Suppressor macrophage treated with lipopolysaccharide for 4 hours (primary cell): ENCODE measurements around the gene MUSTN1.

Experiments used
- DNase-seq: peaks from one replicate; pipeline ENCODE4 v3.0.0-alpha.2; 2020

The MUSTN1 gene

DNA sequence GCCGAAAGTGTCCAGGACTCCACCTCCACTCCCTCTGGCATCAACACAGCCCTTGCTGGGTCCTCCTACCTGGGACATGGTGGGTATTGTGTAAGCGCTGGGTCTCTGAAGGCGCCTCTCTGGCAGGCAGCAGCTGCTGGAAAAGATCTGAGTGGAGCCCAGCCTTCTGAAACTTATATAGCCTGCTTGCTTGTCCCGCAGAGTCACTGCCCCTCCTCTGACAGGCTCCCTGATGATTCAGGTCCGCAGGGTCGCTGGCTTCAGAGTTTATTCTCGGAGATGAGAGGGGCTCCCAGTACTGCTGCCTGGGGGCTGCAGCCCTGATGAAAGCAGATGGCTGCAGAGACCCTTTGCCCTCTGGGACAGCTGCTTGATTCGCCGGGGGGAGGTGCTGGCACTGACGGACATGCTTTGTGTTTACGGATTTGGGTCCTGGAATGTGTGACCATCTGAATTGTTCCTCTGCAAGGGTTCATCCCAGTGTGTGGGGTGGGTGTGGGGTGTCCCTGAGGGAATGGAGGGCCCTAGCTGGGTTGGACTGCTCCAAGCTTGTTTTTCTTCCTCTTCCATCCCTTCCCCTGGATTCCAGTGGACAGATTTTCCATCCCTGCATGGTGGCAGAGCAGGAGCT is at the start of gene MUSTN1:
Gene MUSTN1 (minus strand): TSS at position 149 of the 631 bp plus-strand sequence. CDS start 71 bp downstream, at position 78.
- DNase-seq, result no peak

- DNase-seq, result no peak
Observed at GRCh38 chr3:52882377-52882776, 47.6 kb upstream of the MUSTN1 start.

GRCh38 chr3:52881871-52882270 is 47.1 kb upstream of the MUSTN1 start:
- no peak for DNase-seq

DNA sequence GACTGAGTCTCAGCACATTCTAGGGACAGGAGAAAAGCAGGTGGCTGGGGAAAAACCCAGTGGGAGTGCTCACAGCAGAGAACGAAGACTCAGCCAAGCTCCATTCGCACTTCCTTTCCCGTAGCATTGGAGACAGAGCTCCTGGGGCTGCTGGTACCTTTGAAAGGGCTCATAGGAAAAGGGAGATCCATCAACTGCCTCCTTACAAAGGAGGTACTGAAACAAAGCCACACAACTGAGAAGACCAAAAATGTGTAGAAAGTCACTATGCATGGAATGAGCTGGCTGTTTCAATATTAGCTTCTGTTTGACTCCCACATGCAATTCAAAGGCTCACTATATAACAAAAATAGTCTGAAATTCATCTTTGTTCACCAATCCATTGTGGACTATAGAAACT is 45.7 kb upstream of the MUSTN1 start:
- DNase-seq, result no peak

DNA sequence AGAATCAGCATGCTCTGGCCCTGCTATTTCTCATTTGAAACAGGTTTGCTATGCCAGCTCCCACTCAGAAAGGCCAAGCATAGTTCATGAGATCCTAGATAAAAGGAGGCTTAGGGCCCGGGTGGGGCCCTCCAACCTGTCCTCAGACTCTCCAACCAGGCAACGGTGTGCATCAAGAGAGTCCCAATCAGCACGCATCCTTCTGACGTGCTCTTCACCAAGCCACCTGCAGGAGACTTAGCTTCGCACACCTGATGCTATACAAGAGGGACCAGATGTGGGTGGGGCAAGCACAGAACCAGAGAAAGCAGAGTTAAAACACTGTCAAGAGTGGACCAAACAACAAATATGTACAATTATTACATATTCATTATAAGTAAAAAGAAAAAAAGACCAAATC is 45.2 kb upstream of the MUSTN1 start:
- no peak for DNase-seq

GRCh38 chr3:52879581-52879980 is 44.8 kb upstream of the MUSTN1 start:
- no peak for DNase-seq

GRCh38 chr3:52879090-52879489 is 44.3 kb upstream of the MUSTN1 start:
- no peak for DNase-seq

- no peak for DNase-seq
Observed at GRCh38 chr3:52877085-52877484, 42.3 kb upstream of the MUSTN1 start.

GRCh38 chr3:52874864-52875587 is 40.2 kb upstream of the MUSTN1 start:
- DNase-seq, result no peak

DNA sequence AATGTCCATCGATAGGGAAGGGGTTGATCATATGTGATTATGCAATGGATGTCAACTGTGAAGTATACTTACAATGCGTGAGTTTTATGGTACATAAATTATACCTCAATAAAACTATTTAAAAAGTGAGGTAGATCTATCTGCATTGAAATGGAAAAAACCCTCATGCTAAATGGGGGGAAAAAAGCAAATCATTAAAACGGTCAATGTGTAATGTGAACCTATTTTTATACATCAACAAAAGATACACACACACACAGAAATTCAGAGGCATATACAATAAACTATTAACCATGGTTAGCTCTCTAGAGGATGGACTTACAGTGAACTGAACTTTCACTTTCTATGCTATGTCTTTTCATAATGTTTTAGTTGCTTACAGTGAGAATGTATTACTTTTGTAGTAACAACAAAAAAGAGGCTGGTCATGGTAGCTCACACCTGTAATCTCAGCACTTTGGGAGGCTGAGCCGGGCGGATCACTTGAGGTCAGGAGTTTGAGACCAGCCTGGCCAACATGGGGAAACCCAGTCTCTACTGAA is 39.4 kb upstream of the MUSTN1 start:
- no peak for DNase-seq

GRCh38 chr3:52873433-52874159 is 38.8 kb upstream of the MUSTN1 start:
- DNase-seq, result no peak

DNA sequence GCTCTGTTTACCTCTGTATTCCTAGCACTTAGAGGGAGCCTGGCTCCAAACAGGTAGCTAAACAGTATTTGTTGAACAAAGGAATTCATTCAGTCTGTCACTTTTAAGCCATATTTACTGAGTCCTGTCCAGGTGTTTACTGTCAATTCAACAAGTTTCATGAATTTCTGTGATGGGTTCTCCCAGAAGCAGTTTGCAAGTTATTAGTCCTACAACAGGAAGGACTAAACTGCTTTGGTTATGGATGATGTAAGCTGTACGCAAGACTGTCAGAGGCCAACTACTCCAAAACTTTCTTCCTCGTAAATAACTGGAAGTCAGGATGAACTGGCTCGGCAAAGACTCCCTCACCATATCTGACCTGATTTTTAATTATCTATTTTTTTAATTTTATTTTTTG is 37.4 kb upstream of the MUSTN1 start:
- peak; percentile 19 for DNase-seq

- DNase-seq, result no peak
Observed at GRCh38 chr3:52871761-52872160, 36.9 kb upstream of the MUSTN1 start.

- DNase-seq, result no peak
Observed at GRCh38 chr3:52870471-52870870, 35.7 kb upstream of the MUSTN1 start.

- no peak for DNase-seq
Observed at GRCh38 chr3:52866427-52866826, 31.6 kb upstream of the MUSTN1 start.

- DNase-seq, result no peak
Observed at GRCh38 chr3:52865994-52866393, 31.2 kb upstream of the MUSTN1 start.

DNA sequence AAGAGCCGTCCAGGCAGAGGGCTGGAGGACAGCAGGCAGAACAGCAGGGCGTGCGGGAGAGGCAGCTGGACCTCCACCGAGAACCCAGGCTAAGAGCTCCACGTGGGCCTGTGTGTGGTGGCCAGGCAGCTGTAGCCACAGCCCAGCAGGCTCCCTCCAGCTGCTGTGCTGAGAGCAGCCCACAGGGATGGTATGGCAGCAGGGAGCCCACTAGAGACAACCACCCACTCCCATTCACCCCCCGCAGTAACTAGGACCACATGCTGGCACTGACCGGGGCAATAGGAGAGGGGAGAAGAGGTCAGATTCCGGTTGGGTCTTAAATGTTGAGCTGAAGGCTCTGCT is 25.6 kb upstream of the MUSTN1 start:
- no peak for DNase-seq

DNA sequence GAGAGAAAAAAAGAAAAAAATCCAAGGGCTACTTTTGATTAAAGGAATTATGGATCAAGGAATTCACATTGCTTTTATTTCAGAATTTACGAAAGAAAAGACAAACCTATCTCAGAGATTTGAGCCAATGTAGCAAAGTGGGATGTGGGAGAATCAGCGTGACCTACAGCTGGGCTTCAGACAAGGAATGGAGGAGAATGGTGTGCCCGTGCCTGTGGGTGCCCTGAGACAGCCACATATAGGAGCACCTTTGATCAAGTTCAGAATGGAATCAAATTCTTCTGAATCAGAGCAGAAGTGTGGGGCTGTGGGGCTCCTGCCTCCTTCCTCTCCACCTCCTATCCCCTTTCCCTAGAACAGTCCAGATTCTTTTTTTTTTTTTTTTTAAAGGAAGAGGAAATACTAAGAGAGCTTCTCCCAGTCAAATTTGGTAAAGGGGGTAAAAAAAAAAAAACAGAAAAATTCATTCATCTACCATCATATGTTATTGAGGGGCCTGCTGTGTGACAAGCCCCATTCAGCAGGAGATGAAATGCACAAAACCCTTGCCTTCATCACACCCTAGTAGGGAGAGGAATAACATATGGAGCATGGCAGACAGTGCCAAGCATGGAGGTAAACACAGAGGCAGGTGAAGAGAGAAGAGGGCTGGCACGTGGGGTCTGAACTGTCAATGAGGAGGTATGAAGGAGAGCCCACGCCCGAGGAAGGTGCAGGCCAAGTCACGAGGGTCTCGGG is 25.0 kb upstream of the MUSTN1 start:
- DNase-seq, result no peak

GRCh38 chr3:52857864-52858263 is 23.0 kb upstream of the MUSTN1 start:
- DNase-seq, result no peak

DNA sequence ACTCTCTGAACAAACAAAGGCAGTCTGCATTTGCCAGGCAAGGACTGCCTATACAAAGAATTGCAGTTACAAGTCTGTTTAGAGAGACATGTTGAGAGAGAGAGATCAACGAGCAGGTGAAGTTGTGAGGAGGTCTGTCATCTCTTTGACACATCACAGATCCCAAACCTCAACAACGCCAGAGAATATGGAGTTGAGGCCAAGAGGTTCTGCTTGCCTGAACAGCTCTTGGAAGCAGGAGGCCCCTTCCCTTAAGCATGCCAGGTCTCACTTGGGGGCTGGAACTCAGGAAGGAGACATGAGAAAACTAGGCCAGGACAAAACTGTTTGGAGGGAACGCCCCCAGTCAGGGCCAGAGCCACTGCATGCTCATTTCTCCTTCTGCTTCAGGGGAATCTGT is 22.3 kb upstream of the MUSTN1 start:
- DNase-seq, result no peak

GRCh38 chr3:52856666-52857065 is 21.8 kb upstream of the MUSTN1 start:
- DNase-seq, result no peak

DNA sequence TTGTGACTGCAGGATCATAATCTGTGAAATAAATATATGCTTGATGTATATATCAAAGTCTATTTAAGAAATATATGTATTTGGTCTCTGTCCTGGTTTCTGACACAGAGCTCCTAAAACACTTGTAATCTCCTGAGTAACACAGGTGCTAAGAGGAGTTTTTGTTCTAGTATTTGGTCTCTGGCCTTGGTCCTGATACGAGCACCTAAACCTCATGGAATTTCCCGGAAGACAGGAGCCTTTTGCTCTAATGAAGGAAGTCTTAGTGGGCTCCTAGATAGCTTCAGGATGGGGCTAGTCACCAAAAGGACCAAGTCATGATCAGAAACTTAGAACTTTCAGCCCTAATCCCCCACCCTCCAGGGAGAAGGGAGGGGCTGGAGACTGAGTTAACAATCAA is 19.2 kb upstream of the MUSTN1 start:
- no peak for DNase-seq

DNA sequence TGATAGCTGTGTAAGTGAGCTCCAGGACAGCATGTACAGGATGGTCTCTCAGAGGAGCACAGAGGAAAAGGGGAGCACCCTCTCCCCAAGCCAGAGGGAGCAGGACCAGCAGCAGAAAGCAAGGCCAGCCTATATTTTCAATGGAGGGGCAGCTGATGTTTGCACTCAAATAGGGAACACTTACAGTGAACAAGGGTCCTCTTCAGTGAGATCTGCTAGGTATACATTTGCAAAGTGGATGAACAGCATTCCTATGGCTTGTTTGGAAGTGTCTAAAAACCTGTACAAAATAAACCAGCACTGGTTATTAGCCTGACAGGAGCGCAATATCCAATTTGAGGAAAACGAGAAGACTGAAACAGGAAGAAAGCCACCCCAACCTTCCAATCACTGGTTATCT is 17.6 kb upstream of the MUSTN1 start:
- DNase-seq, result no peak
